Measurements from ENCODE around the gene HDGFL3.
"Not testable (repeated sequence)": the region's sequence is repeated elsewhere in the genome, so short reads cannot be mapped to it uniquely, and the experiment has no call there.

HDGFL3 gene

GRCh38 chr15:83193721-83194120, 13.9 kb downstream of the HDGFL3 start:
- DNase-seq (ENCODE audit: low spot score): no peak

DNA sequence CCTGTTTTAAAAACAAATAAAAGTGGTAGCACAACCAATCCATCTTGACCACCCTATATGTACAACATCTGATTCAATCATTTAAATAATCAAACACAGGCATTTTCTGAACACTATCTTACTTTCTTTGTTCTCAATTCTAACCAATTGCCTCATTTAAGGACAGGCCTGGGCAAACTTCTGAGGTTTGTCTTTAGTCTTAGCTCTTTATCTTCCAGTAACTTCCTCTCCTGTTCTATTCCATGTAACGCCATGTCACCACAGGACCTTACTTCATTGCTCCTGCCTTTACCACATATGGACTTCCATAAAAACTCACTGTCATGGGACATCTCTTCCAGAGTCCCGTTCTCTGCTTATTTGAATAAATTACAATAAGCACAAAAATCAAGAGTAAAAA, 14.9 kb downstream of the HDGFL3 start:
- DNase-seq (ENCODE audit: low spot score): no peak

- no peak for DNase-seq (ENCODE audit: low spot score)
Observed at GRCh38 chr15:83190450-83190849, 17.2 kb downstream of the HDGFL3 start.

GRCh38 chr15:83185561-83185960, 22.1 kb downstream of the HDGFL3 start:
- no peak for DNase-seq (ENCODE audit: low spot score)

- DNase-seq (ENCODE audit: low spot score): no peak
Observed at GRCh38 chr15:83178869-83179325, 28.7 kb downstream of the HDGFL3 start.

GRCh38 chr15:83178390-83178789, 29.2 kb downstream of the HDGFL3 start:
- DNase-seq (ENCODE audit: low spot score): no peak

DNA sequence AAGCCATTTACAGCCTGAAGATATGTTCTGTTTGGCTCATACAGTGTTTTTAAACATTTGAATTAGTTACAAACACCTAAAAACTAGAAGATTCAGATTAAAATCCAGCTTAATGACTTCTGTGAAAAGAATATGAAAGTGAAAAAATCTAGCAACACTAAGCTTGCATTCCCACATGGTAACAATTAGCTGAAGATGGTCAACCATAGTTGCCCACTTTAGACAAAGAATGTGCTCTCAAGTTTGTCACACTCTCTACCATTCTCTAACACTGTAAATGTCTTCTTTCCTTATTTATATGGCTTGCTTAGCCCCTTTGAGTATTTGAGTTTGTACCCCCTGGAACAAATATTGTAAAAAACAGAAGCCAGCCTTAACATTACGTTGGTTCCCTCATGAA, 32.7 kb downstream of the HDGFL3 start:
- no peak for DNase-seq (ENCODE audit: low spot score)

GRCh38 chr15:83170474-83171165, 37.0 kb downstream of the HDGFL3 start:
- DNase-seq (ENCODE audit: low spot score): no peak

DNA sequence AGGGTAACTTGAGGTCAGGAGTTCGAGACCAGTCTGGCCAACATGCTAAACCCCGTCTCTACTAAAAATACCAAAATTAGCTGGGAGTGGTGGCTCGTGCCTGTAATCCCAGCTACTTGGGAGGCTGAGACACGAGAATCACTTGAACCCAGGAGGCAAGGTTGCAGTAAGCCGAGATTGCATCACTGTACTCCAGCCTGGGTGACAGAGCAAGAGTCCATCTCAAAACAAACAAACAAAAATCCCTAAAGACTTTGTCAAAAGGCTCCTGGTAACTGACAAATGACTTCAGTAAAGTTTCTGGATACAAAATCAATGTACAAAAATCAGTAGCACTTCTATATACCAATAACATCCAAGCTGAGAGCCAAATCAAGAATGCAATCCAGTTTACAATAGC, 38.0 kb downstream of the HDGFL3 start:
- DNase-seq (ENCODE audit: low spot score): not testable (repeated sequence)

DNA sequence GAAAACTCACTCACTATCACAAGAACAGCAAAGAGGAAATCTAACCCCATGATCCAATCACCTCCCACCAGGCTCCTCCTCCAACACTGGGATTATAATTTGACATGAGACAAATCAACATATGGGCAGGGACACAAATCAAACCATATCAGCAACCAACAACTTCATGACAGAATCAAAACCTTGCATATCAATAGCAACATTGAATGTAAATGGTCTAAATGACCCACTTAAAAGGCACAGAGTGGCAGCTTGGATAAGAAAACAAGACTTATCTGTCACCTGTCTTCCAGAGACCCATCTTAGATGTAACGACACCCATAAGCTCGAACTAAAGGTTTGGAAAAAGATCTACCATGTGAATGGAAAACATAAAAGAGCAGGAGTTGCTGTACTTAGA, 40.8 kb downstream of the HDGFL3 start:
- DNase-seq (ENCODE audit: low spot score): no peak

DNA sequence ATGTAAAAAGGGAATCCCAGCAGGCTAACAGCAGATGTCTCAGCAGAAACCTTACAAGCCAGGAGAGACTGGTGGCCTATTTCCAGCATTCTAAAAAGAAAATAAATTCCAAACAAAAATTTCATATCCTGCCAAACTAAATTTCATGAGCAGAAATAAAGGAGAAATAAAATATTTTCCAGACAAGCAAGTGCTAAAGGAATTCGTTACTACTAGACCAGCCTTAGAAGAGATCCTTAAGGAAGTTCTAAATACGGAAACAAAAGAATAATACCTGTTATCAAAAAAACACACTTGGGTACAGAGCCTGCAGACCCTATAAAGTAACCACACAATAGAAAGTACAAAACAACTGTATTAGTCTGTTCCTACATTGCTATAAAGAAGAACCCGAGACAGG, 41.4 kb downstream of the HDGFL3 start:
- no peak for DNase-seq (ENCODE audit: low spot score)

DNA sequence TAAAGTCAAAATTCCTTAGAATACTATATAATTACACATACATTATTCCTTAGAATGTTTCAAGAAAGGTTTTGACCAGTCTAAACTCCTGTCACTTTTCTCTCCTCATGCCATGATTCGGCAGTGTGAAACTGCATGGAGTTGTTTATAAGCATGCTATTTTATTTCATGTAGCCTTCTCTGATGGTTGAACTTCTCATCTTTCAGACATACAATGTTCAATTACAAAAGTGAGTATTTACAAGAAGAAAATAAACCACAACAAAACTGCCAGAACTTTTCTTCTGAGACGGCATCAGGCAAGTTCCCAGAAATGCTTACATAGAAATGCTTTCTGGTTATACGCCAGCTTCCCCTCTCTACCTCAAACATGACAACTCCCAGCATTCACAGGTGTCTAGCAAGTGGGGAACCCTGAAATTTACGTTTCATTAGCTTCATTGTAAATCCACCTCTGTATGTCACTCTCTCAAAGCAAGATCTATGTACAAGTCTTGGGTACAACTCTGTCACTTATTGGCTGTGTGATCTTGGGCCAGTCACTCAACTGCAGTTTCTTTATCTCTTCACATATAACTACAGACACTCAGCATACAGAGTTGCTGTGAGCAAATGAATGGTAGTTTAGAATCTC, 42.7 kb downstream of the HDGFL3 start:
- no peak for DNase-seq (ENCODE audit: low spot score)

- DNase-seq (ENCODE audit: low spot score): no peak
Observed at GRCh38 chr15:83164111-83164770, 43.4 kb downstream of the HDGFL3 start.

DNA sequence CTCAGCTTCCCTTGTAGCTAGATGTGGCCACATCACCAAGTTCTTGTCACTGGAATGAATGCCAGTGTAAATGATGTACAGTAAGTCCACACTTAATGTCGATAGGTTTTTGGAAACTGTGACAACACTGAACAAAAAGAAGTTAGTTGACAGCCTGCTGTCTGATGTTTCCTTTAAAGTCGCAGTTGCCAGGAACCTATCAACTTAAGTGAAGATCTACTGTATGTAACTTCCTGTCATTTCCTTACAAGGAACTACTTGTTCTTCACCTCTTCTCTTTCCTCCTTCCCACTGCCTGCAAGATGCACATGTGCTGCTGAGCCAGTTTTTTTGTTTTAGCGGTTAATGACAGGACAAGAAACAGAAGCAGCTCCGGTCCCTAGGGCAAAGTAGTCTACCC, 44.6 kb downstream of the HDGFL3 start:
- no peak for DNase-seq (ENCODE audit: low spot score)

GRCh38 chr15:83160741-83161140, 46.9 kb downstream of the HDGFL3 start:
- DNase-seq (ENCODE audit: low spot score): no peak

- DNase-seq (ENCODE audit: low spot score): no peak
Observed at GRCh38 chr15:83158393-83158792, 49.2 kb downstream of the HDGFL3 start.

DNA sequence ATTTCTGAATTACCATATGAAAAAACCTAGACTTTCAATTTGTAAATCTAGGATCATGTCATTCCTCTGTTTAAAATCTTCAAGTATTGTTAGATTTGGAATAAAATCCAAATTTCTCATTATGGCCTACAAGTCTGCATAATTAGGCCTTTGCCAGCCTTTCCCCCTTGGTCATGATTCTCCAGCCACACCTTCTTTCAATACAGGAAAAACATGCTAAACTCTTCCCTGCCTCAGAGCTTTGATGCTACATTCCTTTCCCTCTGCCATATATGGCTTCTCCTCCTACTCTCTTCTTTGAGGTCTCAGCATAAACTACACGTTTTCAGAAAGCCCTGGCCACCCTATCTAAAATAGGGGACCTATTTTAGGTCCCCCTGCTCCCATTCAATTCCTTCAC, 51.7 kb downstream of the HDGFL3 start:
- no peak for DNase-seq (ENCODE audit: low spot score)

DNA sequence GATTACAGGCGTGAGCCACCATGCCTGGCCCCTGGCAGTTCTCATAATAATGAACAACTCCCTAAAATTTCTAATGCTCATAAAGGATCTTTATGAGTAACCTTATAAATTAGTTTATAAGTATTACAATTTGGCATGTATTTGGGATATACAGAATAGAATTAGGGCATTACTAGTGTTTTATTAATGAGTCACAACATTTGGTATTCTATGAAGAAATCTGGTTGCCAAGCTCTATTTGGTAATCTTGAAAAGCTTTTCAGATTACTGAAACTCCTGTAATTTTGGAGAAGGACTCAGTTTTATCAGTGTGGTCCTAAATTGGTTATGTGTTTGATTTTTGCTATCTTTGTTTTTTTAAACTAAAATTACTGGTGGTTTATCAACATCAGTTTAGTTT, 54.3 kb downstream of the HDGFL3 start:
- no peak for DNase-seq (ENCODE audit: low spot score)

DNA sequence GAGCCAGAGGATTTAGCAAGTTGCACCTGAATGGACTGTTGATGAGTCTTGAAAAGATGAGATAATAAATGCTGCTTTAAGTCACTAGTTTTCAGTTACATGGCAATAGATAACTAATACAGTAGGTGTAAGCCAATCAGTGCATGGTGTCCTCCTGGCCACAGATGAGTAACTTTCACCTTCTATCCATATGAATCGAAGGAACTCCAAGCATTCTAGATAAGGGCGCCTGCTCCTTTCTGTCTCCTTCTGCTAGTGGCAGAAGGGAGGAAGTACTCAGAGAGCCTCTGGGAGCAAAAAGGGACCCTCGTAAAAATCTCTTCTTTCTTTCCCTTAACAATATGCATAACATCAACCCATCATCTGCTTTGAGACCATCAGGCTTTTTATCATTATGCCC, 62.9 kb downstream of the HDGFL3 start:
- DNase-seq (ENCODE audit: low spot score): no peak

GRCh38 chr15:83142151-83142550, 65.5 kb downstream of the HDGFL3 start:
- DNase-seq (ENCODE audit: low spot score): not testable (repeated sequence)

DNA sequence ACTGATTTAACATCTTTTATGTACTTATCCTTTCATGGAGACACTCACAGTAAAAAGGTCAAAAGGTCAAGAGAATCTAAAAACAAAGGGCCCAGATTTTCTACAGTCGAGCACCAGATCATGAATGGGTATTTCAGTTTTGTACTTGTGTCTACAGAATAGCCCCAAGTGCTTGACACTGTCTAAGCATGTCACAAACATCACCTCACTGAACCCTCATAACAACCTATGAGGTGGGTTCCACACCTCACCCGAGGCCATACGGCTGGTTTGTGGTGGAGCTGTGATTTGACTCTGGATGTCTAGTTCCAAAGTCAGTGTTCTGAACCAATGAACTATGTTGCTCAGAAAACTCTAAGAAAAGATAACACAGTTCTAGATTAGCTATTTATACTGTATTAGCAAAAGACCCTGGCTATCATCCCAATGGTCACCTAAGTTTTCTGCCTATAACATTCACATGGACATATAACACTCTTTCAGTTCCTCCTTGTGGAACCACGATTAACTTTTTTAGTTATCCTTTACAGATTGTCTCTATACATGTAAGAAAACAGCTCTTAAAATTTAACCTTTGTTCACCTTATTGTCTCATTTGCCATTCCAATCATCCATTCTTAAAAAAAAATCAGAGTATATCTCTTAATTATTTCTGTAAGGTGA, 74.6 kb downstream of the HDGFL3 start:
- no peak for DNase-seq (ENCODE audit: low spot score)

DNA sequence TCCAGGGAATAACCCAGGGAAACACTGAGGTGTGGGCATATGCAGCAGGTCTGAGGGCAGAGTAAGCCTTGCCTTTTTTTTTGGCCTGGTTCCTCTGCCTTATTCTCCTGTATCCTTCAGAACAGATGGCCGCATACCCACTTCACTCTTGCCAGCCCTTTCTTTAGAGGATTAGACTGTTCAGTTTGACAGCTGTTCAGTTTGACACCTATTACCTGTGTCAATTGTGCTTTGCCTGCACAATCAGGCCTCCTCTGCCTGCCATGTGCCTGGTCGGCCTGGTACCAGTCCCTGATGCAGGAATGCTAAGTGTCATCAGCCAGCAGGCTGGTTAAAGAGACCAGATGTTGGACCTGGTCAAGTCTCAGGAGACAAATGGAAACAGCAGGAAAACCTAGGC, 77.8 kb downstream of the HDGFL3 start:
- no peak for DNase-seq (ENCODE audit: low spot score)
